ENCODE results near the gene MAN2A1. TPM values are rescaled to one million over a fixed set of nuclear protein-coding genes. Genes with fewer than 3 reads are reported as not detected.
"Not testable (repeated sequence)": the region's sequence is repeated elsewhere in the genome, so short reads cannot be mapped to it uniquely, and the experiment has no call there.

The MAN2A1 gene
- total RNA-seq, 1 donor: 112 TPM

GRCh38 chr5:109744261-109744660, 54.5 kb downstream of the MAN2A1 start:
- no peak overlapping the region for H3K4me3 ChIP-seq (ENCODE audit: low read length)
- no peaks in the 10 kb centered on the region for H3K9me3 ChIP-seq (ENCODE audit: low read depth, low read length)
- H3K27me3 ChIP-seq (ENCODE audit: insufficient read depth, low read length): no peaks in the 10 kb centered on the region
- H3K4me1 ChIP-seq (ENCODE audit: insufficient read depth, low read length): peaks cover 13% of the 10 kb centered on the region

- Histone ChIP-seq H3K27me3 (ENCODE audit: insufficient read depth, low read length) (no peaks in the 10 kb centered on the region), H3K4me3 (ENCODE audit: low read length) (no peak overlapping the region), H3K9me3 (ENCODE audit: low read depth, low read length) (no peaks in the 10 kb centered on the region), H3K4me1 (ENCODE audit: insufficient read depth, low read length) (peaks cover 3% of the 10 kb centered on the region)
Measured at GRCh38 chr5:109748546-109748945, 58.8 kb downstream of the MAN2A1 start.

GRCh38 chr5:109750463-109750862, 60.7 kb downstream of the MAN2A1 start:
- H3K4me1 ChIP-seq (ENCODE audit: insufficient read depth, low read length): no peaks in the 10 kb centered on the region
- H3K27me3 ChIP-seq (ENCODE audit: insufficient read depth, low read length): no peaks in the 10 kb centered on the region
- H3K9me3 ChIP-seq (ENCODE audit: low read depth, low read length): no peaks in the 10 kb centered on the region
- no peak overlapping the region for H3K4me3 ChIP-seq (ENCODE audit: low read length)

GRCh38 chr5:109753279-109753678, 63.6 kb downstream of the MAN2A1 start:
- H3K4me1 ChIP-seq (ENCODE audit: insufficient read depth, low read length): no peaks in the 10 kb centered on the region
- no peaks in the 10 kb centered on the region for H3K9me3 ChIP-seq (ENCODE audit: low read depth, low read length)
- no peak overlapping the region for H3K4me3 ChIP-seq (ENCODE audit: low read length)
- H3K27me3 ChIP-seq (ENCODE audit: insufficient read depth, low read length): no peaks in the 10 kb centered on the region

GRCh38 chr5:109754319-109754718, 64.6 kb downstream of the MAN2A1 start:
- Histone ChIP-seq H3K27me3 (ENCODE audit: insufficient read depth, low read length) (no peaks in the 10 kb centered on the region), H3K4me3 (ENCODE audit: low read length) (no peak overlapping the region)

GRCh38 chr5:109755761-109756160, 66.0 kb downstream of the MAN2A1 start:
- H3K27me3 ChIP-seq (ENCODE audit: insufficient read depth, low read length): no peaks in the 10 kb centered on the region
- H3K9me3 ChIP-seq (ENCODE audit: low read depth, low read length): no peaks in the 10 kb centered on the region
- H3K4me3 ChIP-seq (ENCODE audit: low read length): no peak overlapping the region
- H3K4me1 ChIP-seq (ENCODE audit: insufficient read depth, low read length): no peaks in the 10 kb centered on the region

More at GRCh38 chr5:109754319-109754718, 64.6 kb downstream of the MAN2A1 start:
- H3K4me1 ChIP-seq (ENCODE audit: insufficient read depth, low read length): no peaks in the 10 kb centered on the region
- H3K9me3 ChIP-seq (ENCODE audit: low read depth, low read length): no peaks in the 10 kb centered on the region

- H3K27me3 ChIP-seq (ENCODE audit: insufficient read depth, low read length): no peaks in the 10 kb centered on the region
- no peaks in the 10 kb centered on the region for H3K9me3 ChIP-seq (ENCODE audit: low read depth, low read length)
- no peaks in the 10 kb centered on the region for H3K4me1 ChIP-seq (ENCODE audit: insufficient read depth, low read length)
- no peak overlapping the region for H3K4me3 ChIP-seq (ENCODE audit: low read length)
Measured at GRCh38 chr5:109756543-109757185, 66.9 kb downstream of the MAN2A1 start.

- Histone ChIP-seq H3K4me1 (ENCODE audit: insufficient read depth, low read length) (peaks cover 3% of the 10 kb centered on the region), H3K27me3 (ENCODE audit: insufficient read depth, low read length) (no peaks in the 10 kb centered on the region), H3K4me3 (ENCODE audit: low read length) (no peak overlapping the region)
Measured at GRCh38 chr5:109757490-109757889, 67.8 kb downstream of the MAN2A1 start.

GRCh38 chr5:109759306-109759705, 69.6 kb downstream of the MAN2A1 start:
- H3K4me1 ChIP-seq (ENCODE audit: insufficient read depth, low read length): peaks cover 4% of the 10 kb centered on the region
- H3K27me3 ChIP-seq (ENCODE audit: insufficient read depth, low read length): no peaks in the 10 kb centered on the region
- H3K9me3 ChIP-seq (ENCODE audit: low read depth, low read length): no peaks in the 10 kb centered on the region
- H3K4me3 ChIP-seq (ENCODE audit: low read length): no peak overlapping the region

More at GRCh38 chr5:109757490-109757889, 67.8 kb downstream of the MAN2A1 start:
- no peaks in the 10 kb centered on the region for H3K9me3 ChIP-seq (ENCODE audit: low read depth, low read length)

GRCh38 chr5:109760130-109760529, 70.4 kb downstream of the MAN2A1 start:
- H3K4me1 ChIP-seq (ENCODE audit: insufficient read depth, low read length); H3K9me3 ChIP-seq (ENCODE audit: low read depth, low read length); H3K4me3 ChIP-seq (ENCODE audit: low read length); H3K27me3 ChIP-seq (ENCODE audit: insufficient read depth, low read length): not testable (repeated sequence)

- H3K27me3 ChIP-seq (ENCODE audit: insufficient read depth, low read length): no peaks in the 10 kb centered on the region
- H3K4me3 ChIP-seq (ENCODE audit: low read length): no peak overlapping the region
- peaks cover 4% of the 10 kb centered on the region for H3K4me1 ChIP-seq (ENCODE audit: insufficient read depth, low read length)
- no peaks in the 10 kb centered on the region for H3K9me3 ChIP-seq (ENCODE audit: low read depth, low read length)
Measured at GRCh38 chr5:109762821-109763220, 73.1 kb downstream of the MAN2A1 start.

- Histone ChIP-seq H3K4me1 (ENCODE audit: insufficient read depth, low read length) (peaks cover 2% of the 10 kb centered on the region), H3K27me3 (ENCODE audit: insufficient read depth, low read length) (no peaks in the 10 kb centered on the region), H3K4me3 (ENCODE audit: low read length) (no peak overlapping the region), H3K9me3 (ENCODE audit: low read depth, low read length) (no peaks in the 10 kb centered on the region)
Measured at GRCh38 chr5:109767184-109767995, 77.7 kb downstream of the MAN2A1 start.

- Histone ChIP-seq H3K4me1 (ENCODE audit: insufficient read depth, low read length) (no peaks in the 10 kb centered on the region), H3K27me3 (ENCODE audit: insufficient read depth, low read length) (no peaks in the 10 kb centered on the region), H3K9me3 (ENCODE audit: low read depth, low read length) (no peaks in the 10 kb centered on the region), H3K4me3 (ENCODE audit: low read length) (no peak overlapping the region)
Measured at GRCh38 chr5:109767997-109768396, 78.3 kb downstream of the MAN2A1 start.

GRCh38 chr5:109769597-109770291, 80.0 kb downstream of the MAN2A1 start:
- H3K4me3 ChIP-seq (ENCODE audit: low read length): no peak overlapping the region
- H3K4me1 ChIP-seq (ENCODE audit: insufficient read depth, low read length): no peaks in the 10 kb centered on the region
- H3K9me3 ChIP-seq (ENCODE audit: low read depth, low read length): no peaks in the 10 kb centered on the region
- no peaks in the 10 kb centered on the region for H3K27me3 ChIP-seq (ENCODE audit: insufficient read depth, low read length)

- Histone ChIP-seq H3K4me3 (ENCODE audit: low read length) (no peak overlapping the region), H3K4me1 (ENCODE audit: insufficient read depth, low read length) (no peaks in the 10 kb centered on the region), H3K27me3 (ENCODE audit: insufficient read depth, low read length) (no peaks in the 10 kb centered on the region), H3K9me3 (ENCODE audit: low read depth, low read length) (no peaks in the 10 kb centered on the region)
Measured at GRCh38 chr5:109775130-109775529, 85.4 kb downstream of the MAN2A1 start.
